ENCODE results near the gene ZDHHC14.

Gene ZDHHC14

DNA sequence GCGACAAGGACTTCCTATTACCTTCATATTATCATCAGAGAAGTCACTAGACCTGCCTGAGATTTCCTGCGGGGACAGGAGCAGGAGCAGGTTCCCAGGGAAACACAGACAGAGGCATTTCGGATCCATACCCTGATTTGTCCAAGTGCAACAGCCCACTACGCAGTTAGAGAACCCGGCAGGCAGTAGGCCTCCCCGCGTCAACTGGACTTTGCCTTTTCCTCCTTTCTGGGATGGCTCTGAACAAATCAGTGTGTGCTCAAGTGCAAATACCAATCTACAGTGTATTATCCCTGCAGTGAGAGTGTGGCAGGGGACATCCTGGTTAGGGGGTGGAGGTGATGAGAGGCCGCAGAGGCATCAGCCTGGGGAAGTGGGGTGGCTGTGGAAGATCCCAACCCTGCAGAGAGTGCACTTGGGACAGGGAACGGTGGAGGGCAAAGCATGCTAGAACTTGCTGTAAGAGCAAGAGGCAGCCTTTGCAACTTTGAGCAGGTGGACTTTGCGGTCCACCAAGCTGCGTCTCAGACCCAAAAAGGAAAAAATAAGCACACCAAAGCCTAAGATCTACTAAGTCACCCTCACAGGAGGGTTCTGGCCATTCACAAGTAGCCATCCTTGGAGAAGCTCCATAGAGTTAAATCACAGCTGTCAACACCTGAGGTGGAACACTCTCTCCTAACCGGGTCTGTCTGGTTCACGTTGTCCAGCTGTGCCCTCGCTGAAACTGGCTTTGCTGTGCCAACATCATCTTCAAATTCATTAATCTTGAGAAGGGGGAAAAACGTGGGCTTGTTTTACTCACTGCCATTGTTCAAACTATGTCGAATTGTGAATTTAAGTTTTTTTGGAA lies 159.1 kb downstream of the ZDHHC14 start:
- no peak overlapping the region for H3K4me3 ChIP-seq (ENCODE audit: low read depth, low read length)
- DNase-seq (ENCODE audit: low read depth), result no peak
- TF ChIP-seq, protein P1, sequence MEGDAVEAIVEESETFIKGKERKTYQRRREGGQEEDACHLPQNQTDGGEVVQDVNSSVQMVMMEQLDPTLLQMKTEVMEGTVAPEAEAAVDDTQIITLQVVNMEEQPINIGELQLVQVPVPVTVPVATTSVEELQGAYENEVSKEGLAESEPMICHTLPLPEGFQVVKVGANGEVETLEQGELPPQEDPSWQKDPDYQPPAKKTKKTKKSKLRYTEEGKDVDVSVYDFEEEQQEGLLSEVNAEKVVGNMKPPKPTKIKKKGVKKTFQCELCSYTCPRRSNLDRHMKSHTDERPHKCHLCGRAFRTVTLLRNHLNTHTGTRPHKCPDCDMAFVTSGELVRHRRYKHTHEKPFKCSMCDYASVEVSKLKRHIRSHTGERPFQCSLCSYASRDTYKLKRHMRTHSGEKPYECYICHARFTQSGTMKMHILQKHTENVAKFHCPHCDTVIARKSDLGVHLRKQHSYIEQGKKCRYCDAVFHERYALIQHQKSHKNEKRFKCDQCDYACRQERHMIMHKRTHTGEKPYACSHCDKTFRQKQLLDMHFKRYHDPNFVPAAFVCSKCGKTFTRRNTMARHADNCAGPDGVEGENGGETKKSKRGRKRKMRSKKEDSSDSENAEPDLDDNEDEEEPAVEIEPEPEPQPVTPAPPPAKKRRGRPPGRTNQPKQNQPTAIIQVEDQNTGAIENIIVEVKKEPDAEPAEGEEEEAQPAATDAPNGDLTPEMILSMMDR (IDR thresholded peaks at IDR 0.05; ENCODE audit: insufficient read depth, low read depth, low read length, missing control alignments), result no peak

- no peak for DNase-seq (ENCODE audit: low read depth)
- TF ChIP-seq, protein P1 (IDR thresholded peaks at IDR 0.05; ENCODE audit: insufficient read depth, low read depth, low read length, missing control alignments), result no peak
- H3K4me3 ChIP-seq (ENCODE audit: low read depth, low read length), result no peak overlapping the region
Observed at GRCh38 chr6:157541618-157542413, 160.8 kb downstream of the ZDHHC14 start.

DNA sequence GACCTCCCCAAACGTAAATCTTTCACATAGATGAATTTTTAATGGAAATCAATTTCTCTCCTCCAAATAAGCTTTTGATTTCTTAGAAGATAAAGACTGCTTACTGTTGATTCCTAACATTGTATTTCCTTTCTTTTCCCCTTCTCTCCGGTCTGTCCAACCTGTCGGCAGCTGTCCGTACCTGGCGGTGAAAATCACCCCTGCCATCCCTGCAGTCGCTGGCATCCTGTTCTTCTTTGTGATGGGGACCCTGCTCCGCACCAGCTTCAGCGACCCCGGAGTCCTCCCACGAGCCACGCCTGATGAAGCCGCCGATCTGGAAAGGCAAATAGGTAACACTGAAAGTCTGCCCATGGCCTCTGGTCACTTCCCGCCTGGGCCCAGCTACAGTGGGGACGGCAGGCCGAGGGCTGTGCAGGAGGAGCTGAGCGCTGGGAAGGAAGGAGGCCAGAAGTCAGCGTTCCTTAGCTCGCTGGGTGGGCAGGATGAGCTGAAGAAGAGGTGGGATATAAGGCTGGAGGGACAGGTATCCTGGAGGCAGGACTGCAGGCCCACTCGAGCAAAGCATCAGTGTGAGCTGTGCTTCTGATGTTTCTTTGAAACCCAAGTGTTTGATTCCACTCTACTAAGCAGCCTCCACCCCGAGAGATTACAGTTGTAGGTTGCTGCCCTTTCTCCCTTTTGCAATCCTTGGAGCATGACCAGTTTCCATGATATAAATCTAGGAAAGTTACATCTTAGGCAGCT lies 161.6 kb downstream of the ZDHHC14 start:
- H3K4me3 ChIP-seq (ENCODE audit: low read depth, low read length), result no peak overlapping the region
- no peak for DNase-seq (ENCODE audit: low read depth)
- TF ChIP-seq, protein P1 (IDR thresholded peaks at IDR 0.05; ENCODE audit: insufficient read depth, low read depth, low read length, missing control alignments), result no peak

DNA sequence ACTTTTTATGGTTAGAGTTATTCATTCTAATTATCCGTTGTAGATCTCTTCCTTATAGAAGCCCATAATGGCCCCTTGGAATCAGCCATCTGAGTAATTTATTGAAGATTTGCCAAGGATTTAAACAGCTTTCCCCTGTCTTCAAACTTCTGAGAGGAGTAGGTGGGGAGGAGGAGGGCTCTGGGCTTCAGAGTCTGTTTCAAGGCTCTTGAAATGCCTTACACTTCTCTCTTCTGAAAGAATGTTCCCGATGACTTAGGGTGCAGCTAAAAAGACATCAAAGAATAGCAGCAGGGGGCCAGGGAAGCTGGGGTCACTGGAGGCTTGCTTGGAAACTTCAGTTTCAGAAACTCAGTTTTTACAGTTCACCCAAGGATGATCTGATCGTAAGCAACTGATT lies 165.3 kb downstream of the ZDHHC14 start:
- no peak overlapping the region for H3K4me3 ChIP-seq (ENCODE audit: low read depth, low read length)
- DNase-seq (ENCODE audit: low read depth), result no peak
- TF ChIP-seq, protein P1 (IDR thresholded peaks at IDR 0.05; ENCODE audit: insufficient read depth, low read depth, low read length, missing control alignments), result no peak

DNA sequence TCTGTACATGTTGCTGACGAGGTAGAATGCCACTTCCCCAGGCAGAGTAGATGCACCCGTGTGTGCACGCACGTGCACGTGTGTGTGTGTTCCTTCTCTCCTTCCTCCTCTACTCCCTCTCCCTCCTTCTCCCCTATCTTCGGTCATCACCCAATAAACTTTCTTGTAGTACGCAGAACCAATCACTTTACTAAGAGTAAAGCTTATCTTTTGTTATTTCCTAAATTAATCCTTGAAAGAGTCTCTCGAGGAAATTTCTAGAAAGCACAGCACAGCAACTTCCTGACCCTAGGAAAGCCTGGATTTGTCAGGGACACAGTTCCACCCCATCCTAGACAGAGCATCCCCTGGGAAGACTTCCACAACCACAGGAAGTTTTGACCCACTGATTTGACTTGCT lies 166.1 kb downstream of the ZDHHC14 start:
- TF ChIP-seq, protein P1 (IDR thresholded peaks at IDR 0.05; ENCODE audit: insufficient read depth, low read depth, low read length, missing control alignments), result no peak
- H3K4me3 ChIP-seq (ENCODE audit: low read depth, low read length), result no peak overlapping the region
- no peak for DNase-seq (ENCODE audit: low read depth)

DNA sequence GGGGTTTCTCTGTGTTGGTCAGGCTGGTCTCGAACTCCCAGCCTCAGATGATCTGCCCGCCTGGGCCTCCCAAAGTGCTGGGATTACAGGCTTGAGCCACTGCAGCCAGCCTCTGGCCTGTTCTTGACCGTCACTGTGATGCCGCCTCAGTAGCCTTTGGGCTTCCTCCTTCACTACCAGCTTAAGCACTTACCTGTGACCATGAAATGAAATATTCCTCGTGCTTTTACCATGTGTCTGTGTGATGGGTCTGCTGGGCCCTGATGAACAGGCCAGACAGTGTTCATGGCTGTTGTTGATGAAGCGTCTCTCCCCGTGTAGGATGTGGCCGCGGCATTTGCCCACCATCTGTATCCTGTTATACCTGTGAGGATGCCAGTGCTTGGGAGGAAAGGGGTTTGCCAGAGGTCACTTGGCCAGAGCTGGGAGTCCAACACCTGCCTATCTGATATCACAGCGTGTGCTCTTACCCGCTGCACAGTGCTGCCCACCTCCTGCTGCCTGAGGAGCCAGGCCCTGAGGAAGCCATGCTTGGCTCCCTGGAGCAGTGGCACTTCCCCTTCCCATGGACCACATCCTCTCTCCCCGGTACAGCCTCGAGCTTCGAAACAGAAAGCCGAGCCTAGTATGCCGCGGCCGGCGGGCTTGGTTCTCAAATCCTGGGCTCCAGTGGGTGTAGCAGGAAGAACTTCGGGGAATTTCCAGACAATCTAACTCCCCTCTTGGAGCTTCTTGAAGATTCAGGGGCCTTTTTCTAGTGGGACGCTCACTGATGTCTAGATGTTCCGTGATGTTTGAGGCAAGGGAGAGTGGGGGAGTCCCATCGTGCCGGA lies 167.9 kb downstream of the ZDHHC14 start:
- peak overlapping the region; percentile 23 for H3K4me3 ChIP-seq (ENCODE audit: low read depth, low read length)
- TF ChIP-seq, protein P1 (IDR thresholded peaks at IDR 0.05; ENCODE audit: insufficient read depth, low read depth, low read length, missing control alignments), result no peak
- peak; percentile 58 for DNase-seq (ENCODE audit: low read depth)

Measured in GM12865 (cell line).